Fibroblast of skin of scalp (primary cell): ENCODE data around the gene PDPK1.
"Not testable (repeated sequence)": the region's sequence is repeated elsewhere in the genome, so short reads cannot be mapped to it uniquely, and the experiment has no call there.

Source experiments
- DNase-seq: peaks from one replicate; pipeline ENCODE4 v3.0.0-alpha.2; 2013

The PDPK1 gene

GRCh38 chr16:2543771-2544170, 6.0 kb downstream of the PDPK1 start:
- DNase-seq = not testable (repeated sequence)

GRCh38 chr16:2550283-2550878, 12.6 kb downstream of the PDPK1 start:
- DNase-seq = not testable (repeated sequence)

GRCh38 chr16:2551420-2551889, 13.6 kb downstream of the PDPK1 start:
- peak; percentile 48 for DNase-seq

- DNase-seq = not testable (repeated sequence)
Observed at GRCh38 chr16:2554709-2555425, 17.0 kb downstream of the PDPK1 start.

- not testable (repeated sequence) for DNase-seq
Observed at GRCh38 chr16:2557150-2557549, 19.3 kb downstream of the PDPK1 start.

GRCh38 chr16:2560131-2560797, 22.4 kb downstream of the PDPK1 start:
- not testable (repeated sequence) for DNase-seq

GRCh38 chr16:2560798-2561133, 22.9 kb downstream of the PDPK1 start:
- not testable (repeated sequence) for DNase-seq

- DNase-seq = not testable (repeated sequence)
Observed at GRCh38 chr16:2567506-2567905, 29.7 kb downstream of the PDPK1 start.

GRCh38 chr16:2568573-2568972, 30.8 kb downstream of the PDPK1 start:
- DNase-seq = not testable (repeated sequence)

- not testable (repeated sequence) for DNase-seq
Observed at GRCh38 chr16:2572704-2573103, 34.9 kb downstream of the PDPK1 start.

- not testable (repeated sequence) for DNase-seq
Observed at GRCh38 chr16:2575839-2576238, 38.0 kb downstream of the PDPK1 start.

GRCh38 chr16:2577044-2577443, 39.2 kb downstream of the PDPK1 start:
- not testable (repeated sequence) for DNase-seq

- DNase-seq = not testable (repeated sequence)
Observed at GRCh38 chr16:2578905-2579304, 41.1 kb downstream of the PDPK1 start.

GRCh38 chr16:2580143-2580542, 42.3 kb downstream of the PDPK1 start:
- peak; percentile 23 for DNase-seq

- not testable (repeated sequence) for DNase-seq
Observed at GRCh38 chr16:2580818-2581217, 43.0 kb downstream of the PDPK1 start.

- no peak for DNase-seq
Observed at GRCh38 chr16:2584729-2585650, 47.2 kb downstream of the PDPK1 start.

- no peak for DNase-seq
Observed at GRCh38 chr16:2585651-2586081, 47.8 kb downstream of the PDPK1 start.

- no peak for DNase-seq
Observed at GRCh38 chr16:2586241-2586640, 48.4 kb downstream of the PDPK1 start.

GRCh38 chr16:2586901-2587480, 49.2 kb downstream of the PDPK1 start:
- no peak for DNase-seq

GRCh38 chr16:2587891-2588565, 50.2 kb downstream of the PDPK1 start:
- DNase-seq = no peak

- DNase-seq = no peak
Observed at GRCh38 chr16:2591476-2592240, 53.8 kb downstream of the PDPK1 start.
